Activated T-helper 17 cell treated with anti-CD3 and anti-CD28 coated beads, Interleukin-2, amount 50 U/mL, for 72 hours (primary cell): ENCODE measurements around the gene SERPINA5. TPM values are rescaled to one million over a fixed set of nuclear protein-coding genes. Genes with fewer than 3 reads are reported as not detected.

ENCODE experiments used
- ATAC-seq: fragments of 150-1000 bp; cut with Tn5 transposase; replicated peaks from 2 replicates; pipeline ENCODE4 v1.10.0; 2021; ENCODE audit warnings: mild to moderate bottlenecking, moderate library complexity
- H3K27ac Mint-ChIP-seq: one replicate; pipeline ENCODE4 v1.8.0; 2022; ENCODE audit warnings: mixed read lengths
- H3K27me3 Mint-ChIP-seq: one replicate; pipeline ENCODE4 v1.8.0; 2022; ENCODE audit warnings: mixed read lengths
- H3K36me3 Mint-ChIP-seq: one replicate; pipeline ENCODE4 v1.8.0; 2022; ENCODE audit warnings: low read depth, mild to moderate bottlenecking, mixed read lengths
- H3K4me1 Mint-ChIP-seq: one replicate; pipeline ENCODE4 v1.8.0; 2022; ENCODE audit warnings: mixed read lengths
- H3K4me3 Mint-ChIP-seq: one replicate; pipeline ENCODE4 v1.8.0; 2022; ENCODE audit warnings: mild to moderate bottlenecking, mixed read lengths
- H3K9me3 Mint-ChIP-seq: one replicate; pipeline ENCODE4 v1.8.0; 2022; ENCODE audit warnings: mixed read lengths
- total RNA-seq, 2 donors: library from RNA; stranded (reverse); gene quantifications; one replicate each; pipeline ENCODE4 v1.2.3, GENCODE V29; 2022

The SERPINA5 gene, protein sequence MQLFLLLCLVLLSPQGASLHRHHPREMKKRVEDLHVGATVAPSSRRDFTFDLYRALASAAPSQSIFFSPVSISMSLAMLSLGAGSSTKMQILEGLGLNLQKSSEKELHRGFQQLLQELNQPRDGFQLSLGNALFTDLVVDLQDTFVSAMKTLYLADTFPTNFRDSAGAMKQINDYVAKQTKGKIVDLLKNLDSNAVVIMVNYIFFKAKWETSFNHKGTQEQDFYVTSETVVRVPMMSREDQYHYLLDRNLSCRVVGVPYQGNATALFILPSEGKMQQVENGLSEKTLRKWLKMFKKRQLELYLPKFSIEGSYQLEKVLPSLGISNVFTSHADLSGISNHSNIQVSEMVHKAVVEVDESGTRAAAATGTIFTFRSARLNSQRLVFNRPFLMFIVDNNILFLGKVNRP
- not detected for total RNA-seq

DNA sequence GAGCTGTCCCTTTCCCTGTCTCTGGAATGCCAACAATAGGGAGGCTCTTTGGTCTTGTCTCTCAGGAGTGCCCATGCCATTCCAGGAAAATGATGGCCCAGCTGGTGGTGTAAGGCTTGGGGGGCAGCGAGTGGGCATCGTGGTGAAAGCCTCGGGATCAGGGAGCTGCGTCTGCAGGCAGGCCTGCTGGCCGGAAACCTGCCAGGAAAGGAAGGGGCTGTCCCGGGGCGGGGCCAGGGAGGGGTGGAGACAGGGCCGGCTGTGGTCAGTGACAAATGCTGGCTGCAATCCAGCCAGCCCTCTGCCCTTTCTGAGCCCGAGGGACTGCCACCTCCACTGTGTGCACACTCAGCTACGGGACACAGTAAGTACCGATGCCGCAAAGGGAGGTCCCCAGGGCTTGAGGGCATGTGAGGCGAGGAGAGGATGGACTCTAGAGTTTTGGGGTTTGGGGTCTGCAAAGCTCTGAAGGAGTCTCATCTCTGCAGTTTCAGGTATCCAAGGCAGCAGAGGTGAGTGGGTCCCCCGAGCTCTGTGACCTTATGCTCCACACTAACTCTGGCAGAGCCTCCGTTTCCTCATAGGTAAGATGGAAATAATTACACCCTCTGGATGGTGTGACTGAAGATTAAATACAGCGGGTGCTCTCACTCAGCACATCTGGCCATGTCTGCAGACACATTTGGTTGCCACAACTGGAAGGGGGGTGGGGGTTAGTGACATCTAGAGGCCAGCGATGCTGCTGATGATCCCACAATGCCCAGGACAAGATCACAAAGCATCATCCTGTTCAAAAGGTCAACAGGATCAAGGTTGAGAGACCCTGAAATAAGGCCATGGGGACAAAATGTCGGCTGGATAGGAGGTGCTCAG lies at the start of gene SERPINA5:
Gene SERPINA5 (plus strand): TSS at position 300 of the 873 bp plus-strand sequence. CDS start 5,937 bp downstream, outside the sequence.
- no peaks in the 10 kb centered on the region for H3K4me1 Mint-ChIP-seq
- no peaks in the 10 kb centered on the region for H3K36me3 Mint-ChIP-seq
- H3K9me3 Mint-ChIP-seq = no peaks in the 10 kb centered on the region
- H3K27me3 Mint-ChIP-seq = peaks cover 18% of the 10 kb centered on the region
- no peak for ATAC-seq
- H3K4me3 Mint-ChIP-seq = no peak within 1 kb of the TSS
- no peak within 1 kb of the TSS for H3K27ac Mint-ChIP-seq

DNA sequence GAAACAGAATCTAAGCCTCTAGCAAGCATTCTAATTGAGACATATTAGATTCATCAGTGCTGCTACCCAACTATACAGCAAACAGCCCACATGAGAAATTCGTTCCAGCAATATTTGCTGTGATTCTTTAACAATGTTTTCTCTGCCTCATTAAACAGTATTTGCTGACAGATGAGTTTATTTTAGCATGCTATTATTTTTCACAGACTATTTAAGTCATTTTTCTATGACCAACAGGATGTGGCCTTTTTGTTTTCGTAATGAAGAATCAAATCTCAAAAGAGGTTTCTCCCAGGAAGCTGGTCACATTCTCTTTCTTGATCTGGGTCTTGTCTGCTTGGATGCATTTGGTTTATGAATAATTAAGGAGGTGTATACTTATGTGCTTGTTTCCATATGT lies 48.8 kb upstream of the SERPINA5 start:
- Mint-ChIP-seq H3K27ac (no peak overlapping the region), H3K4me3 (no peak overlapping the region), H3K27me3 (peaks cover 9% of the 10 kb centered on the region), H3K9me3 (no peaks in the 10 kb centered on the region), H3K36me3 (no peaks in the 10 kb centered on the region), H3K4me1 (no peaks in the 10 kb centered on the region)
- no peak for ATAC-seq

DNA sequence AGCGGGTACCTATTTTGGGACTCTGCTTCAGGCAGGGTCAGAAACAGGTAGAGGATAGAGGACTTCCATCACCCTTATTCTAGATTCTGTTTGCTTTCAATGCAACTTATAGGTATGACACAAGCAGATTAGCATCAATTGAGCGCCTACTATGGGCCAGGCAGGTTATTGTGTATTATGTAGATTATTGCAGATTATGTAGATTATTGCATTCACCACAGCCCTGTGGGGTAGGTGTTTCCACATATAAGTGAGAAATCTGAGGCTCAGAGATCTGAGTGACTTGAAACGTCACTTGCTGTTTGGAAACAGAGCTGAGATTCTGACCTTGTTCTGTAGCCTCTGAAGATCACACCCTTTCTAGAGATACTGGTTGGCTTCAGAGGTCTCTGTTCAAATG lies 45.7 kb upstream of the SERPINA5 start:
- Mint-ChIP-seq H3K9me3 (no peaks in the 10 kb centered on the region), H3K4me3 (no peak overlapping the region), H3K27ac (no peak overlapping the region), H3K4me1 (no peaks in the 10 kb centered on the region), H3K36me3 (no peaks in the 10 kb centered on the region), H3K27me3 (peaks cover 14% of the 10 kb centered on the region)
- ATAC-seq = no peak

DNA sequence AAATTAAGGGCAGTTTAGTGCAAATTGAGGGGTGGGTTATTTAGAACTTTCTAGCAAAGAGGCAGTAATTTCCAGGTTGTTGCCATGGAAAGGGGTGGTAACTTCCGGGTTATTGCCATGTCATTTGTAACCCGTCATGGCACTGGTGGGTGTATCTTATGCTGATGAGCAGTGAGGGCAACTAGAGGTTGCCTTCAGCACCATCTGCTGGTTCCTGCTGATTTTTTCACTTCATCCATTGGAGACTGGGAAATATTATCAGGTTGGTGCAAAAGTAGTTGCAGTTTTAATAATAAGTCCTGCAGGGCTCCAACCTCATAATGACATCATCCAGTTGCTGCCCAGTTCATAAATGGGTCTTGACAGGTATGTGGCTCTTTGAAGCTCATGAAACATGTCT lies 44.4 kb upstream of the SERPINA5 start:
- Mint-ChIP-seq H3K36me3 (no peaks in the 10 kb centered on the region), H3K27me3 (peaks cover 22% of the 10 kb centered on the region), H3K9me3 (no peaks in the 10 kb centered on the region), H3K27ac (no peak overlapping the region), H3K4me3 (no peak overlapping the region), H3K4me1 (no peaks in the 10 kb centered on the region)
- no peak for ATAC-seq

- H3K4me3 Mint-ChIP-seq = no peak overlapping the region
- no peaks in the 10 kb centered on the region for H3K4me1 Mint-ChIP-seq
- peaks cover 22% of the 10 kb centered on the region for H3K27me3 Mint-ChIP-seq
- no peak overlapping the region for H3K27ac Mint-ChIP-seq
- ATAC-seq = no peak
- H3K36me3 Mint-ChIP-seq = no peaks in the 10 kb centered on the region
- no peaks in the 10 kb centered on the region for H3K9me3 Mint-ChIP-seq
Observed at GRCh38 chr14:94538070-94538740, 43.0 kb upstream of the SERPINA5 start.

DNA sequence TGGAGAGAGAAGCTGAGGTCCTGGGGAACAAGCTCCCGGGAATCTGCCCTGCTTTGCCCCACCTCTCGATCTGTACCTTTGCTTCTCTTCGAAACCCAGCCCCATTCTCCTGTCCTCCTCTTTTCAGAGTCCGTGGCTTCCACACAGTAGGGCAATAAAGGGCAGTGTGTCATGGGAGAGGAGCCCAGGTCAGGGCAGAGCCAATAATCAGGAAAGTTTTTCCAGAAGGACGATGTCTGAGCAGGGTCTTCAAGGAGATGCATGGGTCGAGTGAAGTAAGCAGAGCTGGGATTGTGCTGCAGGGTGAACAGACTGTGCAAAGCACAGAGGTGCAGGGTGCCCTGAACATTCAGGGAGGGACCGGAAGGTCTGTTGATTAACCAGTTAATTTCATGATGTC lies 42.0 kb upstream of the SERPINA5 start:
- Mint-ChIP-seq H3K36me3 (no peaks in the 10 kb centered on the region), H3K27me3 (peaks cover 22% of the 10 kb centered on the region), H3K4me3 (no peak overlapping the region), H3K4me1 (no peaks in the 10 kb centered on the region), H3K27ac (no peak overlapping the region), H3K9me3 (no peaks in the 10 kb centered on the region)
- no peak for ATAC-seq

- no peaks in the 10 kb centered on the region for H3K4me1 Mint-ChIP-seq
- ATAC-seq = no peak
- no peak overlapping the region for H3K4me3 Mint-ChIP-seq
- H3K36me3 Mint-ChIP-seq = no peaks in the 10 kb centered on the region
- H3K27me3 Mint-ChIP-seq = peaks cover 22% of the 10 kb centered on the region
- H3K27ac Mint-ChIP-seq = no peak overlapping the region
- no peaks in the 10 kb centered on the region for H3K9me3 Mint-ChIP-seq
Observed at GRCh38 chr14:94540031-94540794, 41.0 kb upstream of the SERPINA5 start.

GRCh38 chr14:94541234-94541975 lies 39.8 kb upstream of the SERPINA5 start:
- Mint-ChIP-seq H3K9me3 (no peaks in the 10 kb centered on the region), H3K4me3 (no peak overlapping the region), H3K27ac (no peak overlapping the region), H3K4me1 (no peaks in the 10 kb centered on the region), H3K27me3 (peaks cover 30% of the 10 kb centered on the region), H3K36me3 (no peaks in the 10 kb centered on the region)
- ATAC-seq = no peak

DNA sequence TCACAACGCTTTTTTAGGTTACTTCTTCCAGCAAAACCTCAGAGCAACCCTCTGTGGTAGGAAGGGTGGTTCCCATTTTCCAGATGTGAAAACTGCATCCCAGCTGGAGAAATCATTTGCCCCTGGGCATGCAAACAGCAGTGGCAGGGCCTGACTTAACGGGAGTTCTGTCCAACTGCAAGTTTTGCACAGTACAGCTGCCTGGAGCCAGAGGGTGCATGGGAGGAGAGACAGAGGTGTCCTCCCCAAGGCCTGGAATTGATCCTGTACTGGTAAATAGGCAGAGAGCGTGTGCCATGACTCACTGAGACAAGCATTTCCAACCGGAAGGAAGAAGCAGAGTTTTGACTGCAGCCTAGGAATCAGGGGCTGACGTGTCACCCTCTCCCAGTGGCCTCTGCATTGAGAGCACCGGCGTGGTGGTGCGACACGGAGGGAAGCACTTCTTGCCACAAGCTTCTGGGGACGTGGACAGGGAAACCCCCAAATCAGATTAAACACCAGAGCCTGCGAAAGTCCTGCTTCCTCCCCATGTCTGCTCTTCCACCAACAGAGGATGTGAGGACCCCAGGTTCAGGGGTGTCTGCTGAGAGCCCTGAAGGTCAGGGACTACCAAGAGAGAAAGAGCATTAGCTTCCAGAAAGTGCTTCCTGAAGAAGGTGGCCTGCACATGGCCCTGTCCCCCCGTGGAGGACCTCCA lies 39.0 kb upstream of the SERPINA5 start:
- no peaks in the 10 kb centered on the region for H3K36me3 Mint-ChIP-seq
- no peak for ATAC-seq
- H3K4me1 Mint-ChIP-seq = no peaks in the 10 kb centered on the region

DNA sequence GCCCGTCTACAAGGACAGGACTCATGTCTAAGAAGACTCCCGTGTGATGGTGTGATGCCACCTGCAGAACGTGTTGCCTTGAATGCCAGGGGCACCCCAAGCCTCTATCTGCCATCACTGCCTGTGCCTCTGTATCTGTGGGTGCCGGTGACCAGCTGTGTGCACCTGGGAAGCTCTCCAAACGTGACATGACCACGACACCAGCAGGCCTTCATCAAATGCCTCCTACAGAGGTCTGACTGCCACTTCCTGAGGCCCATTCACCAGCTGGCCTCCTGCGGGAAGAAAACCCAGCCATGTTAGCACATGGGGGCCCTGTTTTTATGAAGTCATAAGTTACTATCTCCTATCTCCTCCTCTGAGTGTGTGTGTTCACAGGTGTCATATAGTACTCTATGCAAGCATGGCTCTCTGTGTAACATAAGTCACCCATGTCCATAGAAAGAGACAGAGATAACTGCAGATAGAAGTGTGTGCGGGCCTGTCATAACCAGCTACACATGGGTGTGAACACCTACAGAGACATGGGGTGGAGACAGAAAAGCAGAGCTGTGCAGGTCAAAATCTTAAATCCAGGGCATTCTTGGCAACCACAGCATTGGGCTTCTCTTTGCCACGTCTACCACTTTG lies 38.3 kb upstream of the SERPINA5 start:
- peaks cover 30% of the 10 kb centered on the region for H3K27me3 Mint-ChIP-seq
- H3K9me3 Mint-ChIP-seq = no peaks in the 10 kb centered on the region
- H3K36me3 Mint-ChIP-seq = no peaks in the 10 kb centered on the region
- H3K4me3 Mint-ChIP-seq = no peak overlapping the region
- ATAC-seq = no peak
- H3K27ac Mint-ChIP-seq = no peak overlapping the region
- H3K4me1 Mint-ChIP-seq = no peaks in the 10 kb centered on the region

More for the DNA sequence above, 39.0 kb upstream of the SERPINA5 start:
- peaks cover 30% of the 10 kb centered on the region for H3K27me3 Mint-ChIP-seq
- no peak overlapping the region for H3K27ac Mint-ChIP-seq
- no peaks in the 10 kb centered on the region for H3K9me3 Mint-ChIP-seq
- no peak overlapping the region for H3K4me3 Mint-ChIP-seq

DNA sequence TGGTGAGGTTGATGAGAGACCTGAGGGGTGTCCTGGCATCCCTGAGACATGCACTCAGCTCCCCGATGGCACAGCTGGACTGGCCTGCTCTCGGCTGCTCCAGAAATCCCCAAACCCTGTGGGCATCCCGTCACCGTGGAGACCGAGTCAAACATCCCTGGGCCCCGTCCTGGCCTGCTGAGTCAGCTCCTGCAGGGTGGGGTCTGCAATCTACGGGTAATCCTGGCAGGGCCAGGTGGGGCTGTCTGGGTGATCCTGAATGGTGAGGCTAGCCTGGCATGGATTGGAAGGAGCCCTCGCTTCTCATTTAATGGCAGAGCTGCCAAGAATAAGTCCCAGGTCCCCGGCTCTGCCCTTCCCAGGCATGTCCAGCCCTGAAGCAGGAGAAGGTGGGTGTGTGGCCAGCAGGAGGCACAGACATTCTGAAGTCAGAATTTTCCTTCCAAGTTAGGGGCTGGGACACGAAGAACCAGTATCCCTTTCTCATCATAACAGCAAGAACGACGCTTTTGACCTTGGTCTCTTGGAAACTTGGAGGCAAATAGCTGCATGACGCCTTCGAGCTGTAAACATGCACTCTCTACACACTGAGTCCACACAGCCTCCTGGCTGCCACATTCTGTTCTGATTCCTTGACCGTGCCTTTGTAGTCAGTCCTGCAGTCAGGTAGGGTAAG lies 37.6 kb upstream of the SERPINA5 start:
- no peak overlapping the region for H3K27ac Mint-ChIP-seq
- no peak overlapping the region for H3K4me3 Mint-ChIP-seq
- H3K36me3 Mint-ChIP-seq = no peaks in the 10 kb centered on the region
- no peak for ATAC-seq
- no peaks in the 10 kb centered on the region for H3K4me1 Mint-ChIP-seq
- H3K27me3 Mint-ChIP-seq = peaks cover 25% of the 10 kb centered on the region
- no peaks in the 10 kb centered on the region for H3K9me3 Mint-ChIP-seq

DNA sequence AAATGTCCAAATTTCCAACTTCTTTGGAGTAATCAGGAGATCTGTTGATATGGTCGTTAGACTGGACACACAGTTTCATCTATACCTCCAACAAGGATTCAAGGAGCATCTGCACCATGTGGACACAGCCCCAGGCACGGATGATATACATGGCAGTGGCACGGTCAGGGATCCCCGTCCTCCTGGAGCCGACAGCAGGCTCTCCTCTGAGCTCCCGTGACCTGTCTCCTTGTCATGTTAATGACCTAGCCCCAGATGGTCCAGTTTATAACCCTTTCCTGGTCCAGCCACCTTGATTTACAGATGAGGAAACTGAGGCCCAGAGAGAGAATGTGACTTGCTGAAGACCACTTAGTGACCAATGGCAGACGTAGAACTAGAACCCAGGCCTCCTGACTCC lies 36.5 kb upstream of the SERPINA5 start:
- H3K4me3 Mint-ChIP-seq = no peak overlapping the region
- no peaks in the 10 kb centered on the region for H3K36me3 Mint-ChIP-seq
- ATAC-seq = no peak
- no peak overlapping the region for H3K27ac Mint-ChIP-seq
- no peaks in the 10 kb centered on the region for H3K9me3 Mint-ChIP-seq
- no peaks in the 10 kb centered on the region for H3K4me1 Mint-ChIP-seq
- H3K27me3 Mint-ChIP-seq = peaks cover 20% of the 10 kb centered on the region
